ENCODE measurements around the gene BLACAT1.

GRCh38 chr1:205484985-205485967, 29.4 kb upstream of the BLACAT1 start:
- peak; percentile 82 to 99 (median 96) for TF ChIP-seq CTCF (IDR thresholded peaks at IDR 0.05 in 8 of 11, conservative IDR thresholded peaks at IDR 0.05 in 3 of 11)
- TF ChIP-seq POLR2A (IDR thresholded peaks at IDR 0.05), result no peak

Data from spleen (tissue), 7 donors.